ENCODE data around the gene SPECC1L. TPM values are rescaled to one million over a fixed set of nuclear protein-coding genes. Genes with fewer than 3 reads are reported as not detected.

Gene SPECC1L
- total RNA-seq, 4 donors from 2014 or later: 50.4 to 125 (median 68.0) TPM

DNA sequence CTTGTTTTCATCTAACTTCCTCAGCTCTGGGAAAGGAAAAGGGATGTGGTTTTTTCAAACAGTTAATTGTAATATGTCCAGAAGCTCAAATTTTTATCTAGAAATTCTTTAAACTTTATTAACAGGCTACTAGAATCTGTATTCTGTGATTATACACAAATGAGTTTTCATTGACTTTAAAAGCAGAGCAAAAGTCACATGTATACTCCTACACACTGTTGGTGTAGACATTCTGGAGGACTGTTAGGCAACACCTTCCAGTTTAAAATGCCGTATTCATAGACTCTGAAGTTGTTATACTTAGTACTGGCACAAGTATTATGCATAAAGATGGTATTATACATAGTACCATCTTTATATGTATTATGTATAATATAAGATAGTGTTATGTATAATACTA is 64.9 kb downstream of the SPECC1L start:
- no peak for DNase-seq
- TF ChIP-seq EP300 (IDR thresholded peaks at IDR 0.05; ENCODE audit: low read depth): no peak
- TF ChIP-seq POLR2A (IDR thresholded peaks at IDR 0.05): no peak
- TF ChIP-seq, protein P1, sequence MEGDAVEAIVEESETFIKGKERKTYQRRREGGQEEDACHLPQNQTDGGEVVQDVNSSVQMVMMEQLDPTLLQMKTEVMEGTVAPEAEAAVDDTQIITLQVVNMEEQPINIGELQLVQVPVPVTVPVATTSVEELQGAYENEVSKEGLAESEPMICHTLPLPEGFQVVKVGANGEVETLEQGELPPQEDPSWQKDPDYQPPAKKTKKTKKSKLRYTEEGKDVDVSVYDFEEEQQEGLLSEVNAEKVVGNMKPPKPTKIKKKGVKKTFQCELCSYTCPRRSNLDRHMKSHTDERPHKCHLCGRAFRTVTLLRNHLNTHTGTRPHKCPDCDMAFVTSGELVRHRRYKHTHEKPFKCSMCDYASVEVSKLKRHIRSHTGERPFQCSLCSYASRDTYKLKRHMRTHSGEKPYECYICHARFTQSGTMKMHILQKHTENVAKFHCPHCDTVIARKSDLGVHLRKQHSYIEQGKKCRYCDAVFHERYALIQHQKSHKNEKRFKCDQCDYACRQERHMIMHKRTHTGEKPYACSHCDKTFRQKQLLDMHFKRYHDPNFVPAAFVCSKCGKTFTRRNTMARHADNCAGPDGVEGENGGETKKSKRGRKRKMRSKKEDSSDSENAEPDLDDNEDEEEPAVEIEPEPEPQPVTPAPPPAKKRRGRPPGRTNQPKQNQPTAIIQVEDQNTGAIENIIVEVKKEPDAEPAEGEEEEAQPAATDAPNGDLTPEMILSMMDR (IDR thresholded peaks at IDR 0.05): no peak
- TF ChIP-seq POLR2AphosphoS5 (IDR thresholded peaks at IDR 0.05): no peak
- H3K4me1 ChIP-seq: peaks cover 0 to 18% (median 9%) of the 10 kb centered on the region in 4 donors
- 87 to 100% methylated on average over 1 of the region's 1 CpG for WGBS, 2 donors (ENCODE audit: low coverage in 1 of 2)
- intact Hi-C loops (cut with DNase I; ENCODE audit: low total_unique reads) (loop anchor here (10.0 kb wide), 1 partner anchor 189 kb away; no protein-coding TSS in a partner anchor), in situ Hi-C loops (cut with MboI; ENCODE audit: low pct_ligation_motif_present in 1 of 4, low pct_unique_long_range_greater_than_20kb in 1 of 4, low sequenced_read_pairs in 3 of 4) (no loop called here)
- H3K27me3 ChIP-seq: no peaks in the 10 kb centered on the region
- H3K9me3 ChIP-seq: no peaks in the 10 kb centered on the region
- H3K36me3 ChIP-seq: peaks cover 0 to 38% (median 8%) of the 10 kb centered on the region in 4 donors
- H3K4me3 ChIP-seq: no peak overlapping the region
- no peak overlapping the region for H3K27ac ChIP-seq

DNA sequence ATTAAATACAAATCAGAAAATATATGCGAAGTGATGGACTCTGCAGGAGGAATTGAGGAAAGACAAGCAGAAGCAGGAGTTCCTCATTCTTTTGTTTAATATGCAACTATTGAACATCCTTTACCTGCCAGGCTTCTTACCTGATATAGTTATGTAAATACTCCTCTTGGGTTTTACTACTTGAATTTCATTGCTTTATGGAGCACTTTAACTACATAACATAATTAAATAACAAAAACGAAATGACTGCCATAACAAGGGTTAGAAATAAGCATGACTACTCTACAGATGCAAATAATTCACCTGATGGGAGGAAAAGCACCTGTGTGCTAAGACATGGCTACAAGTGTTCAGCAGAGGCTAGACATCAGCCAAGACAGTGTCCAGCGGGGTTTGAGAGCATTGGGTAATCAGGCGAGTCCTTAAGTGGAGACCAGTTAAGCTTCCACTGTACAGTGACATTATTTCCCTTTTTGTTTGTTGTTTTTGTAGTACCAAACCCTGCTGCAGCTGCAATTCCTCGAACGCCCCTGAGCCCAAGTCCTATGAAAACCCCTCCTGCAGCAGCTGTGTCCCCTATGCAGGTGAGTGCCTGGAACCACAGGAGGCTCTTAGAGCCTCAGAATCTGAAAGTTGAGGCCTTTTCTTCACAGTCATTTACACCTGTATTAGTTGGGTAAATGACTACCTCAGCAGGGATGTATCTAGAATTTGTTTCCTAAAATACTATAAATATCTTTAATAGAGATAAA is 67.4 kb downstream of the SPECC1L start:
- TF ChIP-seq POLR2AphosphoS5 (IDR thresholded peaks at IDR 0.05): peak in 1 of 3 donors; percentile 24
- TF ChIP-seq POLR2A (IDR thresholded peaks at IDR 0.05): no peak
- TF ChIP-seq EP300 (IDR thresholded peaks at IDR 0.05; ENCODE audit: low read depth): no peak
- TF ChIP-seq, protein P1 (IDR thresholded peaks at IDR 0.05): no peak
- in situ Hi-C loops (cut with MboI; ENCODE audit: low pct_ligation_motif_present in 1 of 4, low pct_unique_long_range_greater_than_20kb in 1 of 4, low sequenced_read_pairs in 3 of 4) (no loop called here), intact Hi-C loops (cut with DNase I; ENCODE audit: low total_unique reads) (loop anchor here (10.0 kb wide), 1 partner anchor 187 kb away; no protein-coding TSS in a partner anchor)
- DNase-seq: no peak
- H3K36me3 ChIP-seq: peaks cover 0 to 30% (median 13%) of the 10 kb centered on the region in 4 donors
- no peaks in the 10 kb centered on the region for H3K27me3 ChIP-seq
- peak overlapping the region in 1 of 4 donors; percentile 18 for H3K27ac ChIP-seq
- 47 to 49% methylated on average over 3 to 6 of the region's 6 CpGs for WGBS, 2 donors (ENCODE audit: low coverage in 1 of 2)
- no peaks in the 10 kb centered on the region for H3K9me3 ChIP-seq
- H3K4me3 ChIP-seq: no peak overlapping the region
- peaks cover 0 to 18% (median 9%) of the 10 kb centered on the region in 4 donors for H3K4me1 ChIP-seq

DNA sequence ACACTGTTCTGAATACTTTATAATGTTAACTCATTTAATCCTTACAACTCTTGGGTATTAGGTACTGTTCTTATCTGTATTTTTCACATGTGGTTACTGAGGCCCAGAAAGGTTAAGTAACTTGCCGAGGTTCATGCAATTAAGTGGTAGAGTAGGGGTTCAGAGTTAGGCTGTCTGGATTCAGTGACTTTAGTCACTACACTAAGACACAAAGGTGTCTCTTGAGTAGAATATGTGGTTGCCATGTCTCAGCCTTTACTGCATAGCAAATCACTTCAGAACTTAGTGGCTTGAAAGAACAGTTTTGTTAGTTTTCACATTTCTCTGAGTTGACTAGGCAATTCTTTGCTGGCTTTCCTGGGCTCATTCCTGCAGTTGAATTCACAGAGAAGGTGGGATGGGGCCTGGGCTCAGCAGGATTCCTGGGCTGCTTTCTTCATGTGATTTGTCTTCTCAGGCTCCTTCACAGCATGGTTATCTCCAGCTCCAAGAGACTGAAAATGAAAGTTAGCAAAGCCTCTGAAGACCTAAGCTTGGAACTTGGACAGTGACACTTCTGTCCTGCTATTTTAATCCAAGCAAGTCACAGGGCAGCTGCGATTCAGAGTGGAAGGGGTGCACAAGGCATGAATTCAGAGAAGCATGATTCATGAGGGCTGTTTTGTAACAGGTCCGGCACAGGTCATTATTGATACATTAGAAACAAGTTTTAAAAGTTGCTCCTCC is 68.3 kb downstream of the SPECC1L start:
- DNase-seq: no peak
- Histone ChIP-seq H3K27ac (no peak overlapping the region), H3K9me3 (no peaks in the 10 kb centered on the region), H3K4me1 (peaks cover 0 to 18% (median 9%) of the 10 kb centered on the region in 4 donors), H3K27me3 (no peaks in the 10 kb centered on the region), H3K4me3 (no peak overlapping the region), H3K36me3 (peaks cover 0 to 30% (median 14%) of the 10 kb centered on the region in 4 donors)
- intact Hi-C loops (cut with DNase I; ENCODE audit: low total_unique reads): loop anchor here (10.0 kb wide), 1 partner anchor 186 kb away; no protein-coding TSS in a partner anchor
- in situ Hi-C loops (cut with MboI; ENCODE audit: low pct_ligation_motif_present in 1 of 4, low pct_unique_long_range_greater_than_20kb in 1 of 4, low sequenced_read_pairs in 3 of 4): no loop called here
- TF ChIP-seq POLR2AphosphoS5 (IDR thresholded peaks at IDR 0.05) (no peak), EP300 (IDR thresholded peaks at IDR 0.05; ENCODE audit: low read depth) (no peak), POLR2A (IDR thresholded peaks at IDR 0.05) (no peak)
- TF ChIP-seq, protein P1 (IDR thresholded peaks at IDR 0.05): no peak
- WGBS, 2 donors (ENCODE audit: low coverage in 1 of 2): 84 to 86% methylated on average over 1 to 3 of the region's 3 CpGs

DNA sequence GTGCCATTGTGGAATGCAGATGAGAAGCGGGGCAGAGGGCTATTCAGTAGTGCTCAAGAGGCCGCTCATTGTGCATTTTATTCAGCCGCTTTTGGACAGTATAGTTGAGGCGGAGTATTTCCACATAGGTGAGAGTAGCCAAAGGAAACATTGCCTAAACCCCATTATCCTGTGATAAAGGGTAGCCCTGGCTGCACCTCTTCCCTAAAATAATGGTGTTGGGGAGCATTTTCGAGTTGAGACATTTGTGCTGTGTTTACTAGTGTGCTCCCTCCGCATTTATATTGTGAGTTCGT is 68.8 kb downstream of the SPECC1L start:
- intact Hi-C loops (cut with DNase I; ENCODE audit: low total_unique reads) (loop anchor here (10.0 kb wide), 1 partner anchor 185 kb away; no protein-coding TSS in a partner anchor), in situ Hi-C loops (cut with MboI; ENCODE audit: low pct_ligation_motif_present in 1 of 4, low pct_unique_long_range_greater_than_20kb in 1 of 4, low sequenced_read_pairs in 3 of 4) (no loop called here)
- H3K27ac ChIP-seq: no peak overlapping the region

More for the DNA sequence above, 68.8 kb downstream of the SPECC1L start:
- WGBS, 2 donors (ENCODE audit: low coverage in 1 of 2): 92 to 96% methylated on average over 5 to 7 of the region's 7 CpGs
- Histone ChIP-seq H3K4me3 (no peak overlapping the region), H3K4me1 (peaks cover 0 to 18% (median 9%) of the 10 kb centered on the region in 4 donors), H3K9me3 (no peaks in the 10 kb centered on the region), H3K27me3 (no peaks in the 10 kb centered on the region), H3K36me3 (peaks cover 0 to 34% (median 15%) of the 10 kb centered on the region in 4 donors)
- no peak for DNase-seq
- TF ChIP-seq POLR2AphosphoS5 (IDR thresholded peaks at IDR 0.05): no peak
- no peak for TF ChIP-seq POLR2A (IDR thresholded peaks at IDR 0.05)
